ENCODE results near the gene IL4I1.

DNA sequence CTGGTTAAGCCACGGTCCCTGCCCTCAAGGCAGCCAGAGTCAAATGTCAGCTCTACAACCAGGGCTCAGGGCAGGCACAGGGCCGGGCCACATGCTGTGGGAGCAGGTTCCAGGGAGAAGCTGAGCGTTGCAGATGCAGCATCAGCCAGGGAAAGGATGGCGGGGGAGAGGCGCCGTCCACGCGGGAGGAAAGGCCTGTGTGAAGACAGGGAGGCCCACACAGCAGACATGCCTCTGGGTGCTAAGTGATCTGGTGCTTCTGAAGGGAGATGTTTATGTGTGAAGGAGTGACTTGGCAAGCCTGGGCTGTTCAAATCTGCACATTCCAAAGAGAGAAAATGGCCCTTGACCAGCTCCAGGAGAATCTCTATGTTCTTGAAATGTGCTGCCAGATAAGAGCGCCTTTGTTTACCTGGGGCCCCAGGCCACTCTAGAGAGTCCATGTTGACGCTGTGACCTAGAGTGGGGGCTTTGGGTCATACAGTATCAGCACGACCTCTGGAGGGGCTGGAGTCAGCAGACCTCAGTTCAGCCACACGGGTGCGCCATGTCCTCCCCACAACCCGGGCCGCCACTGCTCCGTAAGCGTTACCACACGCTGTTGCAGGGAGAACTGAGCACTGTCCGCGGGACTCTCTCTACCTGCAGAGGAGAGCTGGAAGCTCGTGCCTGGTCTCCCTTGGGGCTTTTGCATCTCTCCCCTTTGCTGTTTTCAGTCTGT is 16.4 kb upstream of the IL4I1 start:
- TF ChIP-seq CTCF (IDR thresholded peaks at IDR 0.05; ENCODE audit: low read depth, low read length, missing input control) = no peak
- TF ChIP-seq, protein P1, sequence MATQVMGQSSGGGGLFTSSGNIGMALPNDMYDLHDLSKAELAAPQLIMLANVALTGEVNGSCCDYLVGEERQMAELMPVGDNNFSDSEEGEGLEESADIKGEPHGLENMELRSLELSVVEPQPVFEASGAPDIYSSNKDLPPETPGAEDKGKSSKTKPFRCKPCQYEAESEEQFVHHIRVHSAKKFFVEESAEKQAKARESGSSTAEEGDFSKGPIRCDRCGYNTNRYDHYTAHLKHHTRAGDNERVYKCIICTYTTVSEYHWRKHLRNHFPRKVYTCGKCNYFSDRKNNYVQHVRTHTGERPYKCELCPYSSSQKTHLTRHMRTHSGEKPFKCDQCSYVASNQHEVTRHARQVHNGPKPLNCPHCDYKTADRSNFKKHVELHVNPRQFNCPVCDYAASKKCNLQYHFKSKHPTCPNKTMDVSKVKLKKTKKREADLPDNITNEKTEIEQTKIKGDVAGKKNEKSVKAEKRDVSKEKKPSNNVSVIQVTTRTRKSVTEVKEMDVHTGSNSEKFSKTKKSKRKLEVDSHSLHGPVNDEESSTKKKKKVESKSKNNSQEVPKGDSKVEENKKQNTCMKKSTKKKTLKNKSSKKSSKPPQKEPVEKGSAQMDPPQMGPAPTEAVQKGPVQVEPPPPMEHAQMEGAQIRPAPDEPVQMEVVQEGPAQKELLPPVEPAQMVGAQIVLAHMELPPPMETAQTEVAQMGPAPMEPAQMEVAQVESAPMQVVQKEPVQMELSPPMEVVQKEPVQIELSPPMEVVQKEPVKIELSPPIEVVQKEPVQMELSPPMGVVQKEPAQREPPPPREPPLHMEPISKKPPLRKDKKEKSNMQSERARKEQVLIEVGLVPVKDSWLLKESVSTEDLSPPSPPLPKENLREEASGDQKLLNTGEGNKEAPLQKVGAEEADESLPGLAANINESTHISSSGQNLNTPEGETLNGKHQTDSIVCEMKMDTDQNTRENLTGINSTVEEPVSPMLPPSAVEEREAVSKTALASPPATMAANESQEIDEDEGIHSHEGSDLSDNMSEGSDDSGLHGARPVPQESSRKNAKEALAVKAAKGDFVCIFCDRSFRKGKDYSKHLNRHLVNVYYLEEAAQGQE (IDR thresholded peaks at IDR 0.05) = no peak
- no peak for TF ChIP-seq RXRA (IDR thresholded peaks at IDR 0.05)
- TF ChIP-seq GABPA (IDR thresholded peaks at IDR 0.05 in 1 of 2, conservative IDR thresholded peaks at IDR 0.05 in 1 of 2) = no peak
- TF ChIP-seq, protein P2, sequence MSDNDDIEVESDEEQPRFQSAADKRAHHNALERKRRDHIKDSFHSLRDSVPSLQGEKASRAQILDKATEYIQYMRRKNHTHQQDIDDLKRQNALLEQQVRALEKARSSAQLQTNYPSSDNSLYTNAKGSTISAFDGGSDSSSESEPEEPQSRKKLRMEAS (IDR thresholded peaks at IDR 0.05) = no peak
- no peak for TF ChIP-seq SP1 (IDR thresholded peaks at IDR 0.05)
- TF ChIP-seq JUND (IDR thresholded peaks at IDR 0.05) = no peak
- TF ChIP-seq, protein P3, sequence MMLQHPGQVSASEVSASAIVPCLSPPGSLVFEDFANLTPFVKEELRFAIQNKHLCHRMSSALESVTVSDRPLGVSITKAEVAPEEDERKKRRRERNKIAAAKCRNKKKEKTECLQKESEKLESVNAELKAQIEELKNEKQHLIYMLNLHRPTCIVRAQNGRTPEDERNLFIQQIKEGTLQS (IDR thresholded peaks at IDR 0.05) = no peak
- no peak for TF ChIP-seq EGR1 (IDR thresholded peaks at IDR 0.05; ENCODE audit: low read depth in 2 of 2)
- no peak for TF ChIP-seq HNF4A (conservative IDR thresholded peaks at IDR 0.05)
- peak in 1 of 2 donors; percentile 46 for TF ChIP-seq RAD21 (IDR thresholded peaks at IDR 0.05)
- TF ChIP-seq ZBTB33 (IDR thresholded peaks at IDR 0.05) = no peak
- no peak for TF ChIP-seq TAF1 (conservative IDR thresholded peaks at IDR 0.05)
- no peak for TF ChIP-seq NR2F2 (IDR thresholded peaks at IDR 0.05)

Measured in liver (tissue), 3 donors.